Testis (tissue), 3 donors: ENCODE results near the gene TMPRSS11D. TPM values are rescaled to one million over a fixed set of nuclear protein-coding genes. Genes with fewer than 3 reads are reported as not detected.

Source experiments
- DNase-seq: peaks from one replicate; pipeline ENCODE4 v3.0.0-alpha.2; 2019
- H3K27ac ChIP-seq, 2 donors: fragments of 200-600 bp; sonication (generic); one replicate each; pipeline ENCODE4 v1.5.1; 2019
- H3K27me3 ChIP-seq: fragments of 200-600 bp; sonication (generic); one replicate; pipeline ENCODE4 v1.5.1; 2019
- H3K36me3 ChIP-seq: fragments of 200-600 bp; sonication (generic); one replicate; pipeline ENCODE4 v1.5.1; 2017; ENCODE audit warnings: low read depth; ENCODE audit errors: missing control alignments
- H3K4me1 ChIP-seq: fragments of 200-600 bp; sonication (generic); one replicate; pipeline ENCODE4 v1.5.1; 2019
- H3K4me3 ChIP-seq, 2 donors: fragments of 200-600 bp; sonication (generic); one replicate each; pipeline ENCODE4 v1.5.1; 2017 to 2019
- H3K9me3 ChIP-seq: fragments of 200-600 bp; sonication (generic); one replicate; pipeline ENCODE4 v1.5.1; 2017
- CTCF ChIP-seq, 3 experiments: fragments of 450-650 bp in 2 of 3; fragments of 200-600 bp in 1 of 3; sonication (generic) in 1 of 3; IDR thresholded peaks; one replicate each; pipeline ENCODE4 v1.5.1; 2016 to 2019; ENCODE audit warnings: antibody characterized with exemption in 3 of 3, mild to moderate bottlenecking in 2 of 3, moderate library complexity in 1 of 3
- POLR2A ChIP-seq: fragments of 450-650 bp; IDR thresholded peaks from one replicate; pipeline ENCODE4 v1.6.1; 2017; ENCODE audit warnings: antibody characterized with exemption, mild to moderate bottlenecking, moderate library complexity
- WGBS, 2 donors: methylation state at CpG; one replicate each; pipeline ENCODE4 v1.1.5; 2018; 5-methylcytosine and 5-hydroxymethylcytosine counted together
- intact Hi-C: fragments of 100-400 bp; cut with DNase I; formaldehyde crosslinking; loops from one replicate; pipeline ENCODE4 v1.15.1; 2023; ENCODE audit warnings: low total_unique reads
- polyA plus RNA-seq: library from polyadenylated mRNA; stranded (reverse); fragments of 350-450 nt; fragmentation: Illumina TruSeq; extraction: RNeasy Lipid Tissue Mini Kit (QIAGEN cat#74804); gene quantifications from one replicate; pipeline ENCODE4 v1.2.3, GENCODE V29; 2014; ENCODE audit warnings: low read depth, low replicate concordance; ENCODE audit not compliant: insufficient read depth
- total RNA-seq, 2 donors: library from RNA; depleted of rRNA; stranded (reverse); fragments of >200 nt; gene quantifications; one replicate each; pipeline ENCODE4 v1.2.3, GENCODE V29; 2016

The TMPRSS11D gene
- total and polyA plus RNA-seq, 3 donors from 2014 or later: 0.19 to 0.26 TPM; not detected in 1

- H3K4me3 ChIP-seq: no peak overlapping the region
- WGBS, 2 donors: 87 to 93% methylated on average over 4 of the region's 4 CpGs
- H3K27me3 ChIP-seq: no peaks in the 10 kb centered on the region
- H3K36me3 ChIP-seq: no peaks in the 10 kb centered on the region
- no peak overlapping the region for H3K27ac ChIP-seq
- no peaks in the 10 kb centered on the region for H3K4me1 ChIP-seq
- intact Hi-C loops: no loop called here
- no peak for DNase-seq
- TF ChIP-seq CTCF (IDR thresholded peaks at IDR 0.05) (no peak), POLR2A (no peak)
- H3K9me3 ChIP-seq: no peaks in the 10 kb centered on the region
Observed at GRCh38 chr4:67907650-67908049, 23.8 kb upstream of the TMPRSS11D start.

DNA sequence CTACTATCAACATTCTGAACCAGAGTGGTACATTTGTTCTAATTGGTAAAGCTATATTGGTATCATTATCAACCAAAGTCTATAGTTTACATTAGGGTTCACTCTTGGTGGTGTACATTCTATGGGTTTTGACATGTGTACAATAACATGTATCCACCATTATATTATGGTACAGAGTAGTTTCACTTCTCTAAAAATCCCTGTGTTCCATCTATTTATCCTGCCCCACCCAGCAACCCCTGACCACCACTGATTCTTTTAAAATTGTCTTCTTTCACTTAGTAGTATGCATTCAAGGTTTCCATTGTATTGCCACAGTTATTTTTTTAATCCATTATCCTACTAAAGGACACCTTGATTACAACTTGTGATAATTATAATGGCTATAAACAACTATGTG, 15.3 kb upstream of the TMPRSS11D start:
- Histone ChIP-seq H3K4me3 (no peak overlapping the region), H3K9me3 (no peaks in the 10 kb centered on the region), H3K27ac (no peak overlapping the region), H3K27me3 (no peaks in the 10 kb centered on the region), H3K36me3 (no peaks in the 10 kb centered on the region), H3K4me1 (no peaks in the 10 kb centered on the region)
- DNase-seq: no peak
- intact Hi-C loops: no loop called here
- TF ChIP-seq POLR2A (no peak), CTCF (IDR thresholded peaks at IDR 0.05) (no peak)

GRCh38 chr4:67897686-67898085, 13.9 kb upstream of the TMPRSS11D start:
- no peak for DNase-seq
- intact Hi-C loops: no loop called here
- no peaks in the 10 kb centered on the region for H3K9me3 ChIP-seq
- H3K4me3 ChIP-seq: no peak overlapping the region
- H3K36me3 ChIP-seq: no peaks in the 10 kb centered on the region
- no peaks in the 10 kb centered on the region for H3K4me1 ChIP-seq
- H3K27me3 ChIP-seq: no peaks in the 10 kb centered on the region
- TF ChIP-seq POLR2A (no peak), CTCF (IDR thresholded peaks at IDR 0.05) (no peak)
- H3K27ac ChIP-seq: no peak overlapping the region

DNA sequence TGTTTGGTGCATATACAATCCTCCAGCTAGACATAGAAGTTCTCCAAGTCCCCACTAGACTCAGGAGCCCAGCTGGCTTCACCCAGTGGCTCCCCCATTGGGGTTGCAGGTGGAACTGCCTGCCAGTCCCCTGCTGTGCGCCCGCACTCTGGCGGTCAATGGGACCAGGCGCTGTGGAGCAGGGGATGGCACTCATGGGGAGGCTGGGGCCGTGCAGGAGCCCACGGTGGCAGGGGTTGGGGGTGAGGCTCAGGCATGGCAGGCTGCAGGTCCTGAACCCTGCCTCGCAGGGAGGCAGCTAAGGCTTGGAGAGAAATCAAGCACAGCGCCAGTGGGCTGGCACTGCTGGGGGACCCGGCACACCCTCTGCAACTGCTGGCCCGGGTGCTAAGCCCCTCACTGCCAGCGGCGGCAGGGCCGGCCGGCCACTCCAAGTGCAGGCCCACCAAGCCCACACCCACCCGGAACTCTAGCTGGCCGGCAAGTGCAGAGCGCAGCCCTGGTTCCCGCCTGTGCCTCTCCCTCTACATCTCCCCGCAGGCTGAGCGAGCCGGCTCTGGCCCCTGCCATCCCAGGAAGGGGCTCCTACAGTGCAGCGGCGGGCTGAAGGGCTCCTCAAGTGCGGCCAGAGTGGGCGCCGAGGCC, 12.7 kb upstream of the TMPRSS11D start:
- H3K27me3 ChIP-seq: no peaks in the 10 kb centered on the region
- no peaks in the 10 kb centered on the region for H3K4me1 ChIP-seq
- no peaks in the 10 kb centered on the region for H3K36me3 ChIP-seq
- H3K9me3 ChIP-seq: no peaks in the 10 kb centered on the region
- peak overlapping the region; percentile 19 to 23 for H3K4me3 ChIP-seq
- TF ChIP-seq POLR2A: no peak
- no peak for TF ChIP-seq CTCF (IDR thresholded peaks at IDR 0.05)
- intact Hi-C loops: no loop called here
- H3K27ac ChIP-seq: no peak overlapping the region
- WGBS, 2 donors: 74 to 82% methylated on average over 8 to 19 of the region's 26 CpGs
- DNase-seq: no peak

DNA sequence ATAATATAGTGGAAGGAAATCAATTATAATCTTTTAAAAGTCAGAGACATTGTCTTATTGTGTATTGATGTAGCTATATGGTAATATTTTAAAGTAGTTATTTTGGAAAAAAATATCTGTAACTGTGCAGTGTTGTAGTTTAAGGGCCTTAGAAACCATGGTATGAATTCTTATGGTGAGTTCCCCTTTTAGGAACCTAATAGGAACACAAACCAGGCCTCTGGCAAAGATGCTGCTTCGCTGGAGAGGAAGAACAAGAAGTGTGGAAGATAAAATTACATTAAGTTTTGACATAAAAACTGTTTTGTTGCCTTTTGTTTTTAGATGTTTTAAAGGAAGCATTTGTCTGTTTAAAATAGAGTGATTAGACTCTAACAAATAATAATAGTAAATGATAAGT, 10.9 kb upstream of the TMPRSS11D start:
- Histone ChIP-seq H3K27ac (no peak overlapping the region), H3K4me3 (no peak overlapping the region), H3K4me1 (no peaks in the 10 kb centered on the region), H3K36me3 (no peaks in the 10 kb centered on the region), H3K27me3 (no peaks in the 10 kb centered on the region), H3K9me3 (no peaks in the 10 kb centered on the region)
- 34 to 45% methylated on average over 1 of the region's 1 CpG for WGBS, 2 donors
- TF ChIP-seq POLR2A (no peak), CTCF (IDR thresholded peaks at IDR 0.05) (no peak)
- intact Hi-C loops: no loop called here
- no peak for DNase-seq
